ENCODE data around the gene FYB1.
"Not testable (repeated sequence)": the region's sequence is repeated elsewhere in the genome, so short reads cannot be mapped to it uniquely, and the experiment has no call there.

FYB1 gene

GRCh38 chr5:39219437-39219836 is at the start of gene FYB1:
Gene FYB1, minus strand, starts transcription at chr5:39219563. Its CDS starts 16,603 bp downstream, at chr5:39202960.
- in situ Hi-C loops (cut with MboI; ENCODE audit: low sequenced_read_pairs): loop anchor here (10.0 kb wide), 1 partner anchor 65 kb away; no protein-coding TSS in a partner anchor

- in situ Hi-C loops (cut with MboI; ENCODE audit: low sequenced_read_pairs): loop anchor here (5.0 kb wide), 1 partner anchor 40 kb away; no protein-coding TSS in a partner anchor
Observed at GRCh38 chr5:39267186-39267585, 47.8 kb upstream of the FYB1 start.

GRCh38 chr5:39266442-39266841 is 47.1 kb upstream of the FYB1 start:
- in situ Hi-C loops (cut with MboI; ENCODE audit: low sequenced_read_pairs): loop anchor here (5.0 kb wide), 1 partner anchor 39 kb away; no protein-coding TSS in a partner anchor

- in situ Hi-C loops (cut with MboI; ENCODE audit: low sequenced_read_pairs): no loop called here
Observed at GRCh38 chr5:39264528-39264927, 45.2 kb upstream of the FYB1 start.

GRCh38 chr5:39262981-39263380 is 43.6 kb upstream of the FYB1 start:
- in situ Hi-C loops (cut with MboI; ENCODE audit: low sequenced_read_pairs): no loop called here

GRCh38 chr5:39260095-39260494 is 40.7 kb upstream of the FYB1 start:
- in situ Hi-C loops (cut with MboI; ENCODE audit: low sequenced_read_pairs): no loop called here

GRCh38 chr5:39257554-39257953 is 38.2 kb upstream of the FYB1 start:
- in situ Hi-C loops (cut with MboI; ENCODE audit: low sequenced_read_pairs): no loop called here

- in situ Hi-C loops (cut with MboI; ENCODE audit: low sequenced_read_pairs): no loop called here
Observed at GRCh38 chr5:39256477-39257235, 37.3 kb upstream of the FYB1 start.

- in situ Hi-C loops (cut with MboI; ENCODE audit: low sequenced_read_pairs): no loop called here
Observed at GRCh38 chr5:39255406-39255805, 36.0 kb upstream of the FYB1 start.

GRCh38 chr5:39254671-39255070 is 35.3 kb upstream of the FYB1 start:
- in situ Hi-C loops (cut with MboI; ENCODE audit: low sequenced_read_pairs): no loop called here

- in situ Hi-C loops (cut with MboI; ENCODE audit: low sequenced_read_pairs): no loop called here
Observed at GRCh38 chr5:39253196-39253595, 33.8 kb upstream of the FYB1 start.

GRCh38 chr5:39249564-39250274 is 30.4 kb upstream of the FYB1 start:
- in situ Hi-C loops (cut with MboI; ENCODE audit: low sequenced_read_pairs): no loop called here

- in situ Hi-C loops (cut with MboI; ENCODE audit: low sequenced_read_pairs): no loop called here
Observed at GRCh38 chr5:39249069-39249468, 29.7 kb upstream of the FYB1 start.

GRCh38 chr5:39240750-39241149 is 21.4 kb upstream of the FYB1 start:
- in situ Hi-C loops (cut with MboI; ENCODE audit: low sequenced_read_pairs): no loop called here

- in situ Hi-C loops (cut with MboI; ENCODE audit: low sequenced_read_pairs): no loop called here
Observed at GRCh38 chr5:39238366-39239105, 19.2 kb upstream of the FYB1 start.

GRCh38 chr5:39236718-39237117 is 17.4 kb upstream of the FYB1 start:
- in situ Hi-C loops (cut with MboI; ENCODE audit: low sequenced_read_pairs): no loop called here

- in situ Hi-C loops (cut with MboI; ENCODE audit: low sequenced_read_pairs): no loop called here
Observed at GRCh38 chr5:39235648-39236047, 16.3 kb upstream of the FYB1 start.

GRCh38 chr5:39234494-39234893 is 15.1 kb upstream of the FYB1 start:
- in situ Hi-C loops (cut with MboI; ENCODE audit: low sequenced_read_pairs): not testable (repeated sequence)

- in situ Hi-C loops (cut with MboI; ENCODE audit: low sequenced_read_pairs): no loop called here
Observed at GRCh38 chr5:39233783-39234182, 14.4 kb upstream of the FYB1 start.

GRCh38 chr5:39231705-39232525 is 12.6 kb upstream of the FYB1 start:
- in situ Hi-C loops (cut with MboI; ENCODE audit: low sequenced_read_pairs): no loop called here
